ENCODE measurements around the gene PDS5A.
"Not testable (repeated sequence)": the region's sequence is repeated elsewhere in the genome, so short reads cannot be mapped to it uniquely, and the experiment has no call there.

Gene PDS5A

GRCh38 chr4:39899291-39899690, 78.4 kb downstream of the PDS5A start:
- DNase-seq = no peak

- no peak for DNase-seq
Observed at GRCh38 chr4:39898015-39898414, 79.7 kb downstream of the PDS5A start.

- DNase-seq = no peak
Observed at GRCh38 chr4:39893693-39894072, 84.0 kb downstream of the PDS5A start.

GRCh38 chr4:39892988-39893692, 84.6 kb downstream of the PDS5A start:
- no peak for DNase-seq

- DNase-seq = no peak
Observed at GRCh38 chr4:39889226-39889625, 88.5 kb downstream of the PDS5A start.

GRCh38 chr4:39888541-39888940, 89.2 kb downstream of the PDS5A start:
- no peak for DNase-seq

GRCh38 chr4:39883646-39884045, 94.1 kb downstream of the PDS5A start:
- no peak for DNase-seq

- no peak for DNase-seq
Observed at GRCh38 chr4:39881789-39882188, 95.9 kb downstream of the PDS5A start.

GRCh38 chr4:39877971-39878370, 99.7 kb downstream of the PDS5A start:
- DNase-seq = no peak

- no peak for DNase-seq
Observed at GRCh38 chr4:39873823-39874222, 103.9 kb downstream of the PDS5A start.

- DNase-seq = no peak
Observed at GRCh38 chr4:39865280-39865679, 112.4 kb downstream of the PDS5A start.

- no peak for DNase-seq
Observed at GRCh38 chr4:39864391-39864790, 113.3 kb downstream of the PDS5A start.

- DNase-seq = no peak
Observed at GRCh38 chr4:39860804-39861203, 116.9 kb downstream of the PDS5A start.

GRCh38 chr4:39855909-39856512, 121.7 kb downstream of the PDS5A start:
- DNase-seq = no peak

GRCh38 chr4:39852636-39853035, 125.1 kb downstream of the PDS5A start:
- no peak for DNase-seq

- DNase-seq = no peak
Observed at GRCh38 chr4:39850727-39851126, 127.0 kb downstream of the PDS5A start.

- DNase-seq = no peak
Observed at GRCh38 chr4:39846705-39847104, 131.0 kb downstream of the PDS5A start.

GRCh38 chr4:39846120-39846519, 131.6 kb downstream of the PDS5A start:
- no peak for DNase-seq

GRCh38 chr4:39841894-39842293, 135.8 kb downstream of the PDS5A start:
- no peak for DNase-seq

GRCh38 chr4:39840516-39840915, 137.2 kb downstream of the PDS5A start:
- DNase-seq = not testable (repeated sequence)

GRCh38 chr4:39840027-39840426, 137.7 kb downstream of the PDS5A start:
- no peak for DNase-seq

- DNase-seq = not testable (repeated sequence)
Observed at GRCh38 chr4:39838431-39838830, 139.3 kb downstream of the PDS5A start.

GRCh38 chr4:39834269-39834668, 143.4 kb downstream of the PDS5A start:
- no peak for DNase-seq

GRCh38 chr4:39825741-39826231, 151.9 kb downstream of the PDS5A start:
- DNase-seq = no peak

- no peak for DNase-seq
Observed at GRCh38 chr4:39825090-39825489, 152.6 kb downstream of the PDS5A start.

Measured in right hindlimb (tissue), 1 donor.